Endothelial cell (in vitro differentiated cells): ENCODE results near the gene TUFM. TPM values are rescaled to one million over a fixed set of nuclear protein-coding genes. Genes with fewer than 3 reads are reported as not detected.
A peak's percentile ranks its signal among the peaks of the same experiment; 100 is the strongest.
"Not testable (repeated sequence)": the region's sequence is repeated elsewhere in the genome, so short reads cannot be mapped to it uniquely, and the experiment has no call there.

Source experiments
- DNase-seq: peaks from one replicate; pipeline ENCODE4 v3.0.0; 2021; ENCODE audit warnings: low spot score
- H3K27ac Mint-ChIP-seq: one replicate; pipeline ENCODE4 v1.8.0; 2021; ENCODE audit warnings: mixed read lengths, inconsistent platforms; ENCODE audit not compliant: unreplicated experiment
- H3K27me3 Mint-ChIP-seq: one replicate; pipeline ENCODE4 v1.8.0; 2021; ENCODE audit warnings: mild to moderate bottlenecking, moderate library complexity, mixed read lengths, inconsistent platforms; ENCODE audit not compliant: unreplicated experiment
- H3K36me3 Mint-ChIP-seq: one replicate; pipeline ENCODE4 v1.8.0; 2021; ENCODE audit warnings: mild to moderate bottlenecking, low read depth, mixed read lengths, inconsistent platforms; ENCODE audit not compliant: unreplicated experiment
- H3K4me1 Mint-ChIP-seq: one replicate; pipeline ENCODE4 v1.8.0; 2021; ENCODE audit warnings: mild to moderate bottlenecking, mixed read lengths, inconsistent platforms; ENCODE audit not compliant: unreplicated experiment
- H3K4me3 Mint-ChIP-seq: one replicate; pipeline ENCODE4 v1.8.0; 2021; ENCODE audit warnings: mild to moderate bottlenecking, mixed read lengths, inconsistent platforms; ENCODE audit not compliant: unreplicated experiment
- H3K9me3 Mint-ChIP-seq: one replicate; pipeline ENCODE4 v1.8.0; 2021; ENCODE audit warnings: mixed read lengths, inconsistent platforms; ENCODE audit not compliant: unreplicated experiment
- long read RNA-seq: library from polyadenylated mRNA; unstranded; transcript quantifications from one replicate; pipeline ENCODE4 v2.0.0, GENCODE V29; 2020; ENCODE audit not compliant: unreplicated experiment
- total RNA-seq: library from RNA; stranded (reverse); fragmentation: NEBNext Ultra II Directional; extraction: Animal tissue kit (Norgen Biotek cat#: 25700); gene quantifications from one replicate; pipeline ENCODE4 v1.2.1, GENCODE V29; 2021; ENCODE audit not compliant: unreplicated experiment
- TF ChIP-seq, protein P1 (sequence below): fragments of 200-600 bp; sonication (generic); IDR thresholded peaks from one replicate; pipeline ENCODE4 v1.5.0; 2021; ENCODE audit warnings: antibody characterized with exemption; ENCODE audit not compliant: unreplicated experiment

The TUFM gene
- total RNA-seq = 173 TPM
- long read RNA-seq, transcript TUFM-201 (10 exons, 2,071 nt) = major isoform, 459 of 501 reads
- long read RNA-seq, partial matches to known transcripts = 4 of 501 reads
- long read RNA-seq, other reads (novel, unspliced or antisense) = 38 of 501 reads

DNA sequence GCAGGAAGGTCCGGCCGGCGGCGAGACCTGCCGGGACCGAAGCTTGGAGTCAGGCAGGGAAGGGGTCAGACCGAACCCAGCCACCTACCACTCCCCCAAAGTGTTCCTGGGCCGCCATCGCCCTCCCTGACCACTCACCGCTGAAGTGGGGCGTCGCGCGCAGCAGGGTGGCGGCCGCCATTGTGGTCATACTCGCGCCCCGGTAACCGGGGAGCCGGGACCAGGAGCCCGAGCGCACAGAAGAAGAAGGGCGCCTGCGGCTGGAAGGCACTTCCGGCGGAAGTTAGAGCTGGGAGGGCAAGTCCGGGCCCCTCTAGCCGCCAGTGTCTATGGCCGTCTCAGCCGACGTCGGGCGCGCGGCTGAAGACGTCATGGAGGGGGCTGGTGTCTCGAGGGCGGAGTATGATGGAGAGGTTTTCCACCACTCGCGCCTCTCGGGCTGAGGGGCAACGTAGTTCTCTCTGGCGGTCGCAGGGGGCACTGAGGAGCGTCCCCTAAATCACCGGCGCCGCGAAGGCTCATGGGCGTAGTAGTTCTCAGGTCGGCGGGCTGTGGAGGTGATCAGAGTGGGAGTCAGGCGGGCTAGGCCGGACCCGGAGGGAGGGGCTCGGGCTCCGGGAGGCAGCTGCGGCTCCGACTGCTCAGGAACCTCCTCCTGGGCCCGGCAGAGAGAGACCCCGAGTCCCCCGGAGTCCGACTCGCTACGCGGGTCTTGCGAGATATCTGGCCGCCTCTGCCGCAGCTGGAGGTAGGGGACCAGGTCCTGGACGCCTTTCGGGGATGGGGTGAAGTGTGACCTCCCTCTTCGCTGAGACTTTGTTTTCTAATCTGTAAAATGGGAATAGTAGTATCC, at the start of gene TUFM:
Gene TUFM, minus strand, starts transcription at position 269 of the 853 bp plus-strand sequence. Its CDS starts 79 bp downstream, at position 190.
- Mint-ChIP-seq H3K27me3 (peaks cover 6% of the 10 kb centered on the region), H3K4me3 (peak within 1 kb of the TSS; percentile 96), H3K36me3 (peaks cover 21% of the 10 kb centered on the region), H3K4me1 (peaks cover 11% of the 10 kb centered on the region), H3K9me3 (no peaks in the 10 kb centered on the region), H3K27ac (peak within 1 kb of the TSS; percentile 75)
- TF ChIP-seq, protein P1, sequence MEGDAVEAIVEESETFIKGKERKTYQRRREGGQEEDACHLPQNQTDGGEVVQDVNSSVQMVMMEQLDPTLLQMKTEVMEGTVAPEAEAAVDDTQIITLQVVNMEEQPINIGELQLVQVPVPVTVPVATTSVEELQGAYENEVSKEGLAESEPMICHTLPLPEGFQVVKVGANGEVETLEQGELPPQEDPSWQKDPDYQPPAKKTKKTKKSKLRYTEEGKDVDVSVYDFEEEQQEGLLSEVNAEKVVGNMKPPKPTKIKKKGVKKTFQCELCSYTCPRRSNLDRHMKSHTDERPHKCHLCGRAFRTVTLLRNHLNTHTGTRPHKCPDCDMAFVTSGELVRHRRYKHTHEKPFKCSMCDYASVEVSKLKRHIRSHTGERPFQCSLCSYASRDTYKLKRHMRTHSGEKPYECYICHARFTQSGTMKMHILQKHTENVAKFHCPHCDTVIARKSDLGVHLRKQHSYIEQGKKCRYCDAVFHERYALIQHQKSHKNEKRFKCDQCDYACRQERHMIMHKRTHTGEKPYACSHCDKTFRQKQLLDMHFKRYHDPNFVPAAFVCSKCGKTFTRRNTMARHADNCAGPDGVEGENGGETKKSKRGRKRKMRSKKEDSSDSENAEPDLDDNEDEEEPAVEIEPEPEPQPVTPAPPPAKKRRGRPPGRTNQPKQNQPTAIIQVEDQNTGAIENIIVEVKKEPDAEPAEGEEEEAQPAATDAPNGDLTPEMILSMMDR = peak; percentile 43
- peak; percentile 94 for DNase-seq

DNA sequence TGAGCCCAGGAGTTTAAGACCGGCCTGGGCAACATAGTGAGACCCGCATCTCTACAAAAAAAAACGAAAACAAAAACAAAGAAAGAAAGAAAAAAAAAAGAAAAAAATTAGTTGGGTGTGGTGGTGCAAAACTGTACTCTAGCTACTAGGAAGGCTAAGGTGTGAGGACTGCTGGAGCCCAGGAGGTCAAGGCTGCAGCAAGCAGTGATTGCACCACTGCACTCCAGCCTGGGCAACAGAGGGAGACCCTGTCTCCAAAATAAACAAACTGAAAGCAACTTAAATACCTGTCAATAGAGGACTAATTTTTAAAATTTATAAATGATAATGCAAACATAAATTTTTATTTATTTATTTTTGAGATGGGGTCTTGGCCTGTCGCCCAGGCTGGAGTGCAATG, 49.5 kb upstream of the TUFM start:
- DNase-seq = no peak
- H3K27ac Mint-ChIP-seq = no peak overlapping the region
- no peaks in the 10 kb centered on the region for H3K9me3 Mint-ChIP-seq
- TF ChIP-seq, protein P1 = no peak
- H3K36me3 Mint-ChIP-seq = no peaks in the 10 kb centered on the region
- no peaks in the 10 kb centered on the region for H3K4me1 Mint-ChIP-seq
- H3K4me3 Mint-ChIP-seq = no peak overlapping the region
- peaks cover 1% of the 10 kb centered on the region for H3K27me3 Mint-ChIP-seq

DNA sequence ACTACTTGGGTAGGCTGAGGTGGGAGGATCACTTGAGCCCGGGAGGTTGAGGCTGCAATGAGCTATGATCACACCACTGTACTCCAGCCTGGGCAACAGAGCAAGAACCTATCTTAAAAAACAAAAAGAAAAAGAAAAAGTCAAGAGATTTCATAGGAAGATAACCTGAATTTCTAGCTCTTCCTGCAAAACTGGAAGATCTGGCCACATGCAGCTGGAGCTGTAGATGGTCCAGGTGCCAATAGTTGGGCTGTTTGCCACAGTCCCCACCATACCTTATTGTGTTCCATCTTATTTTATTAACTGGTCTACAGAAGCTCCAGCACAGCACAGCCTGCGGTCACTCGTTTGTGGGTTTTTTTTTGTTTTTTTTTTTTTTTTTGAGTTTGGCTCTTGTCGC, 47.1 kb upstream of the TUFM start:
- Mint-ChIP-seq H3K27ac (no peak overlapping the region), H3K27me3 (peaks cover 2% of the 10 kb centered on the region), H3K4me1 (no peaks in the 10 kb centered on the region), H3K4me3 (no peak overlapping the region), H3K36me3 (no peaks in the 10 kb centered on the region), H3K9me3 (no peaks in the 10 kb centered on the region)
- DNase-seq = no peak
- TF ChIP-seq, protein P1 = no peak

DNA sequence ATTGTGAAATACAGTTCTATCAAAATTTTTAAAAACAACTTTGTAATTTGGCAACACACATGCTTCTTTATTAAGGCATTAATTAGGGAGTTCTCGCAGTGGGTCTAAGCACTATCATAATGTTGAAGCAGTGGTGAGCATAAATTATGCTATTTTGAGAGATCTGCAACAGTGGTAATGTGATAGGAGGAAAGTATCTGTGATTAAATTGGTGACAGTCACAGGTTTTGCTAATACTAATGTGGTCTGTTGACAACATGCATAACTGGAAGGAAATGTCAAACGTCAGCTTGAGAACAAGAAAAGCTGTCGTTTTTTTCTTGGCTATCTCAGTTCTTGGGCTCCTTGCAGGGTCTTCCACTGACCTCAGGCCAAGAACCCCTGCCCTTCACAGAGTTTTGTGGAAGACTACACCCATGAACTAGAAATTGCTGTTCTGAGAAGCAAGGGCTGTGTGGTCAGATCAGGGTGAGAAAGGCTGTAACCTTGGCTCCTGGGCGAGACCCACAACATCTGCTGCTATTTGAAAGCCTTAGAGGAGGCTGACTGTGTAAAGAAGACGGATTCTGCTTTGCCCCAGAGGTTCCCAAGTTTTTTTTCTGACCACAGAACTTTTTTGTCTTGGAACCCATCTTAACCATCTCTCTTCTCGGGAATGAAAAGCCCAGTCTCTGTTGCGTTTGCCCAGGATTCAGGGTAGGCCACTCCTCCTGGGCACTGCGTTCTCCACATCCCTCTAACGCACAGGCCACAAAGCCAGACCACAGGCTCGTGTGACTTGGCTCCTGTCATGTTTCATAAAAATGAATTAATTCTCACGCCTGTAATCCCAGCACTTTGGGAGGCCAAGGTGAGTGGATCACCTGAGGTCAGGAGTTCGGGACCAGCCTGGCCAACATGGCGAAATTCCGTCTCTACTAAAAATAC, 46.1 kb upstream of the TUFM start:
- peaks cover 3% of the 10 kb centered on the region for H3K27me3 Mint-ChIP-seq
- DNase-seq = no peak
- H3K4me3 Mint-ChIP-seq = no peak overlapping the region
- no peaks in the 10 kb centered on the region for H3K9me3 Mint-ChIP-seq
- TF ChIP-seq, protein P1 = no peak
- H3K36me3 Mint-ChIP-seq = no peaks in the 10 kb centered on the region
- no peak overlapping the region for H3K27ac Mint-ChIP-seq
- no peaks in the 10 kb centered on the region for H3K4me1 Mint-ChIP-seq

DNA sequence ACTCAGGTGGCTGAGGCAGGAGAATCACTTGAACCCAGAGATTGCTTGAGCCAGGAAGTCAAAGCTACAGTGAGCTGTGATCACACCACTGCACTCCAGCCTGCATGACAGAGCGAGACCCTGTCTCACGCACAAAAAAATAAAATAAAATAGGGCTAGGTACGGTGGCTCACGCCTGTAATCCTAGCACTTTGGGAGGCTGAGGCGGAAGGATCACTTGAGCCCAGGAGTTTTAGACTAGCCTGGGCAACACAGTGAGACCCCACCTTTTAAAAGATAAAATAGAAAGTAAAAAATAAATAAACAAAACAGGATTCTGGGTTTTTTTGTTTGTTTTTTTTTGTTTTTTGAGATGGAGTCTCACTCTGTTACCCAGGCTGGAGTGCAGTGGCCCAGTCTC, 44.2 kb upstream of the TUFM start:
- not testable (repeated sequence) for H3K27ac Mint-ChIP-seq, H3K9me3 Mint-ChIP-seq, H3K36me3 Mint-ChIP-seq, H3K27me3 Mint-ChIP-seq, DNase-seq, H3K4me3 Mint-ChIP-seq, H3K4me1 Mint-ChIP-seq
